SK-MEL-5 (cell line): ENCODE results near the gene KLF6. TPM values are rescaled to one million over a fixed set of nuclear protein-coding genes. Genes with fewer than 3 reads are reported as not detected.

Experiments used
- DNase-seq: peaks from one replicate; pipeline ENCODE4 v3.0.0-alpha.2; 2016; ENCODE audit warnings: low read depth, low spot score
- in situ Hi-C: cut with HindIII; loops from 2 replicates; pipeline ENCODE4 v1.10.0; 2016; ENCODE audit warnings: low sequenced_read_pairs, high pct_unique_total_duplicates, low pct_unique_long_range_greater_than_20kb
- polyA plus RNA-seq, 2 experiments: library from polyadenylated mRNA; depleted of rRNA; stranded (reverse); fragments of >200 nt; gene quantifications; 2 replicates each; pipeline ENCODE4 v1.2.3, GENCODE V29; 2015
- total RNA-seq: library from RNA; depleted of rRNA; stranded (reverse); fragments of >200 nt; shearing (Covaris generic); gene quantifications from 2 replicates; pipeline ENCODE4 v1.2.3, GENCODE V29; 2014; rRNA removed

KLF6 gene
- total RNA-seq = 15.0 and 18.5 TPM in 2 replicates
- polyA plus RNA-seq (2015; cell fraction: cytosol; rRNA removed) = 34.5 and 48.0 TPM in 2 replicates
- polyA plus RNA-seq (2015; cell fraction: nucleus; rRNA removed) = 218 and 235 TPM in 2 replicates

- DNase-seq = peak; percentile 21
- in situ Hi-C loops = no loop called here
Observed at GRCh38 chr10:3784510-3785250, at the start of gene KLF6. Gene KLF6 (minus strand): TSS chr10:3785209. CDS start chr10:3785014, 195 bp downstream.

- in situ Hi-C loops = no loop called here
- DNase-seq = no peak
Observed at GRCh38 chr10:3834404-3834803, 49.4 kb upstream of the KLF6 start.

GRCh38 chr10:3833046-3833445, 48.0 kb upstream of the KLF6 start:
- in situ Hi-C loops = no loop called here
- DNase-seq = no peak

- in situ Hi-C loops = no loop called here
- DNase-seq = no peak
Observed at GRCh38 chr10:3832022-3832786, 47.2 kb upstream of the KLF6 start.

DNA sequence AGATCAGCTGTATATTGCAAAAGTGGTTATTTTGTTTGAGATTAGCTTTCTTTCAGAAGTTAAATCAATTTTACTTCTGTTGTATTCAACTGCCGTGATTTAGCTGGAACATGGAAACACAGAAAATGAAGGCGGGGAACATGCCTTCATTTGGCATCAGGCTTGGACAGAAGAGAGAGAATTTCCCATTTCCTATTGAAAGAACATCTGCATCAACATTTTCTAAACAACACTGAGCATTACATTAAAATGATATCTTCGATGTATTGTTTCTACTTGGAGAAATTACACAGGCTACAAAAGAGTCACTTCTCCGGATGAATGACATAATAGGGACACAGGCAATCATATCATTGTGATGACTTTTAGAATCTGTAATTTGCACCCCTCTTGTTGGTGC, 46.6 kb upstream of the KLF6 start:
- no peak for DNase-seq
- in situ Hi-C loops = no loop called here

- DNase-seq = no peak
Observed at GRCh38 chr10:3830946-3831345, 45.9 kb upstream of the KLF6 start.

DNA sequence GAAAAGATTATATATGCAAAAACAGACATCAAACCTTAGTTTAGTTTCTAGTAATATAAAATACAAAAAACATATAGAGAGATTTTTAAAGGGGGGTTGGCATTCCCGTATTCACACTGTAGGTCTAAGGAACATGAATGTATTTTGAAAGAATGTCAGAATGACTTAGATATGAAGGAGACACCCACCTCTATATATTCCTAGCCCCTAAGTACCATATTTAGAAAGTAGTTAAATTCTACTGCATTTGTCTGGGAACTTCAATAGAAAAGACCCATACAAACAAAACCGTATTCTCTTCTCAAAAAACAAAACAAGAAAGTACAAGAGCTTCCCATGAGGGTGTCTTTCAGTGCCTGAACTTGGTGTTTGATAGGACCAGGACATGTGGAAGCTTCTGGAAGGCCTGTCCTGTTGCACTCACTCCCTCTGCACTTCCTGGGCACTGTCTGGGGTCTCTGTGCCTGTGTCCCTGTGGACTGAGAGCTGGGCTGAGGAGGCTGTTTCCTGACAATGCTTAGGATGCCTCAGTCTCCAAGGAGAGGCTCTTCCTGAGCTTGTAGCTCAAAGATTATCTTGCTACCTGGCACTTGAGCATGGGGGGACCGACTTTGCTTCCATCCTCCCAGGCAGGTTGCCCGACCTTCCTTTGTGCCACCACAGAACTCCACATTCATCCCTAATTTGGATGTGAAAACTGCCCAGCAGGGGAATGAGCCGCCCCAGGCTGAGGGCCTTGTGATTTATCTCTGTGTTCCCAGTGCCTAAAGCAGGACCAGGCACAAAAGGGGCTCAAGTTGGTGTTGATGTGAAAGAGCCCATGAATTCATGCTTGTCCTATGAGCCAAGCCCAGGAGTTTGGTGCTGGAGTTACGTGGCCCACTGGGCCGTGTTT, 44.4 kb upstream of the KLF6 start:
- in situ Hi-C loops = no loop called here
- no peak for DNase-seq

More at GRCh38 chr10:3830946-3831345, 45.9 kb upstream of the KLF6 start:
- in situ Hi-C loops = no loop called here

DNA sequence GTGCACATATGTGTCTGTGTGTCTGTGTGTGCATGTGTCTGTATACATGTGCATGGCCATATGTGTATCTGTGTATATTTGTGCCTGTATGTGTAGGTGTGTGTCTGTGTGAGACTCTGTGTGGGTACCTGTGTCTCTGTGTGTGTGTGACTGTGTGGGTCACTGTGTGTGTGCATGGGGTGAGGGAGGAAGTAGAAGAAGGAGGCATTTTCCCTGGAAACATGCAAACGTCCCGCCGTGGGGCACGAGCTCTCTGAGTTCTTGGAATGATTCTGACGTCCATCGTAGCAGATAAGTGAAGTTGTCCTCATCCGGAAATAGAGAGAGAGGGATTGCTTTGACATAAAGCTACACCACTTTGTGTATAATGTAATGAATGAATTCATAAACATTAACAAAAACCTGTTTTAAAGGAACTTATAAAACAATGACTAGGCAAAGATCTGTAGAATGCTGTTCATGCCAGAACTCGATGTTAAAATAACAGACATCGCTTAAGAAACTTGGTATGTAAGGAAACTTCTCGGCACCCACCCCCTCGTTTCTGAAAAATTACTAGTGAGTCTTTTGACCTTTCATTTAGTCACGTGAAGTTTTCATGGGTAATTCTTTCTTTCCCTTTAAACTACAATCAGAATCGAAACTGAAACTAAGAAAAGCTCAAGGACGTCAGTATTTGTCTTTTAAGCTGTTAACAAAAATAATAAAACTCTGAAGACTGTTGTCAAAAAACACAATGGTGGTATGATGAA, 43.6 kb upstream of the KLF6 start:
- peak; percentile 56 for DNase-seq

DNA sequence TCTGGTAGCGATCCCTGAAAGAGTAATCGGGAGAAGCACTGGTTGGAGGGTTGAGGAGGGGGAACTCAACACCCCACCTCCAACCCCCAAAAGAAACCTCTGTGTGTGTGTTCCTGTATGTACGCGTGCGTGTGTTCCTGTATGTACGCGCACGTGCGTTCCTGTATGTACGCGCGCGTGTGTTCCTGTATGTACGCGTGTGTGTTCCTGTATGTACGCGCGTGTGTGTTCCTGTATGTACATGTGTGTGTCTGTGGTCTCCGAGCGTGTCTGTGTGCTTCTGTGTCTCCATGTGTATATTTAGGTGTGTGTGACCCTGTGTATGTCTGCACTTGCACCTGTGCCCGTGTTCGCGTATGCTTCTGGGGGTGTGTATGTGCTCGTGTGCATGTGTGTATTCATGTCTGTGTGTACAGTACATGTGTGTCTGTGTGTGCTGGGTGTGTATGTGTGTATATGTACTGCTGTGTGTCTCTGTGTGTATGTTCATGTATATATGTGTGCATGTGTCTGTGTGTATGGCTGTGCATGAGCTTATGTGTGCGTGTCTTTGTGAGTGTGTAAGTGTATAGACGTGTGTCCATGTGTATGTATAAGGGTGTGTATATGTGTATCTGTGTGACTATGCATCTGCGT, 42.9 kb upstream of the KLF6 start:
- DNase-seq = no peak
- in situ Hi-C loops = no loop called here

More for the DNA sequence above, 43.6 kb upstream of the KLF6 start:
- in situ Hi-C loops = no loop called here

- in situ Hi-C loops = no loop called here
- DNase-seq = no peak
Observed at GRCh38 chr10:3827266-3827665, 42.3 kb upstream of the KLF6 start.

- DNase-seq = no peak
- in situ Hi-C loops = no loop called here
Observed at GRCh38 chr10:3825862-3826351, 40.9 kb upstream of the KLF6 start.

GRCh38 chr10:3825244-3825643, 40.2 kb upstream of the KLF6 start:
- in situ Hi-C loops = no loop called here
- no peak for DNase-seq

- DNase-seq = no peak
- in situ Hi-C loops = no loop called here
Observed at GRCh38 chr10:3822541-3823330, 37.7 kb upstream of the KLF6 start.

GRCh38 chr10:3820255-3820654, 35.2 kb upstream of the KLF6 start:
- DNase-seq = no peak
- in situ Hi-C loops = no loop called here

- in situ Hi-C loops = no loop called here
- DNase-seq = no peak
Observed at GRCh38 chr10:3816995-3817394, 32.0 kb upstream of the KLF6 start.

DNA sequence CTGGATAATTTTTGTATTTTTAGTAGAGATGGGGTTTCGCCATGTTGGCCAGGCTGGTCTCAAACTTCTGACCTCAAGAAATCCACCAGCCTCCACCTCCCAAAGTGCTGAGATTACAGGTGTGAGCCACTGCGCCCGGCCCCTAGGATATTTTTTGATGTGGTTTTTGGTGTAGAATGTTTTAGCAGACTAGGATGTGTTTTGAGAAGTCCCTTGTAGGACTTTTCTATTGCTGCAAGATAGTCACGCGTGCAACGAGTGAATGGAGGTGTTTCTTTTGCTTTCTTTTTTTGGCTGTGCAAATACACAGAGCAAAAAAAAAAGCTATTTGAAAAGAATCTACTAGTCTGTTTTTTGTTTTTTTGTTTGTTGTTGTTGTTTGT, 29.8 kb upstream of the KLF6 start:
- in situ Hi-C loops = no loop called here
- DNase-seq = no peak
